ENCODE measurements around the gene LGALSL.
"Not testable (repeated sequence)": the region's sequence is repeated elsewhere in the genome, so short reads cannot be mapped to it uniquely, and the experiment has no call there.

The LGALSL gene

DNA sequence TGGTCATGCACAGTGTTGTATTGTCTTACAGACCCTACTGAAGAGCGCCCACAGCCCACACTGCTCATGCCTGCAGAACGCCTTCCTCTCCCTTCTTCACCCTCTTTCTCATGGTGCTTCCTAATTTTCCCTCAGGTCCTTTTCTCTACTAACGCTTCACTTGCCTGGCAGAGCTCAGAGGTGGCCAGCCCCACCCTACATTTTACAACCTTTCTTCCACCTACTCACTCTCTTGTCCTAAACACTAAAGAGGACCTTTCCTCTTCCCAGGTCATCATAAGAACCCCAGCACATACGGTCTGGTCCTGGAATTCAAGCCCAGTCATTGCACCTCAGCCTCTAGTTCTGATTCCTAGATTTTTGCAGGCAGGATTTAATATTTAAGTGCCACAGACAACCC lies 11.7 kb upstream of the LGALSL start:
- no peak for DNase-seq (ENCODE audit: low read depth in 2 of 3, low spot score in 2 of 3)

- no peak for DNase-seq (ENCODE audit: low read depth in 2 of 3, low spot score in 2 of 3)
These were observed 11.0 kb upstream of the LGALSL start for GRCh38 chr2:64442801-64443429.

DNA sequence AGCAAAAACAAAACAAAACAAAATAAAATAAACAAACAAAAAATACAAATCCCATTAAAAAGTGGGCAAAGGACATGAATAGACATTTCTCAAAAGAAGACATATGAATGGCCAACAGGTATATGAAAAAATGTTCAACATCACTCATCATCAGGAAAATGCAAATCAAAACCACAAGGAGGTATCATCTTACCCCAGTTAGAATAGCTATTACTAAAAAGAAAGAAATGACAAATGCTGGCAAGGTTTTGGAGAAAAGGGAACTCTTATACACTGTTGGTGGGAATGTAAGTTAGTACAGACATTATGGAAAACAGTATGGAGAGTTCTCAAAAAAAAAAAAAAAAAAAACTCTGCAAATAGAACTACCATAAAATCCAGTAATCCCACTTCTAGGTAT lies 8.0 kb upstream of the LGALSL start:
- DNase-seq (ENCODE audit: low read depth in 2 of 3, low spot score in 2 of 3) = not testable (repeated sequence)

- DNase-seq (ENCODE audit: low read depth in 2 of 3, low spot score in 2 of 3) = no peak
These were observed 6.5 kb upstream of the LGALSL start for GRCh38 chr2:64447317-64448040.

DNA sequence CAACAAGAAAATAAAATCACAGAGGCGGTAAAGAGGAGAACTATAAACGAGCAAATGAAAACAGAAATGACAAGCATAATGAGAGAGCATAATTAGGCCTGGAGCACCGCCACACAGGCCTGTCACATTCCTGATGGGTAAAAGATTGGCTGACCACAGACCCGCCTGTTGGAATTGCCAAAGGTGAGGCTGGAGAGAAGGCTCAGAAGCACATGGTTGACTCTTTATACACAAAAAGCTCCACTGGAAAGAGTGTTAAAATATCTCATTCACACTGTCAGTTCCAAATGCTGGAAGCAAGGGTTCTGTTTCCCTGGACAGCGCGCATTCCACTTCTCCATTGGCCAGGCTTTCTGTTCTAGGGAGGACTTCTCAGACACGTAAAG lies 5.9 kb upstream of the LGALSL start:
- DNase-seq (ENCODE audit: low read depth in 2 of 3, low spot score in 2 of 3) = no peak

- no peak for DNase-seq (ENCODE audit: low read depth in 2 of 3, low spot score in 2 of 3)
These were observed 2.9 kb upstream of the LGALSL start for GRCh38 chr2:64451051-64451450.

- DNase-seq (ENCODE audit: low read depth in 2 of 3, low spot score in 2 of 3) = peak in 2 of 3 experiments; percentile 23 to 37
These were observed 697 bp downstream of the LGALSL start for GRCh38 chr2:64454386-64455332.

DNA sequence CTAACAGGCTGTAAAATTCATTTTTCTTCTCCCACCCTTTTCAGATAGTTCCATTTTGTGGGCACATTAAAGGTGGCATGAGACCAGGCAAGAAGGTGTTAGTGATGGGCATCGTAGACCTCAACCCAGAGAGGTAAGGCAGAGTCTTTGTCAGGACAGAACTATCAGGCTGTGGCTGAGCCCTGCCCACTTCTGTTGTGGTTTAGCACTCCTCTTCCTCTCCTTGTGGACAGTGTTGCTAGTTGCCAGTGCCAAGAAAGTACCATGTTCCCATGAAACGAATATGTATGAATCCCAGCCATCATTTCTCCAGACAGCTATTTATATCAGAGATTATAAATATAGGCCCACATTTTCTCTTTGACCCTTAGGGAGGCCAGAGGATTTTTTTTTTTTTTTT lies 1.6 kb downstream of the LGALSL start:
- DNase-seq (ENCODE audit: low read depth in 2 of 3, low spot score in 2 of 3) = no peak

- no peak for DNase-seq (ENCODE audit: low read depth in 2 of 3, low spot score in 2 of 3)
These were observed 2.3 kb downstream of the LGALSL start for GRCh38 chr2:64456293-64456692.

GRCh38 chr2:64457524-64457923 lies 3.6 kb downstream of the LGALSL start:
- DNase-seq (ENCODE audit: low read depth in 2 of 3, low spot score in 2 of 3) = no peak

DNA sequence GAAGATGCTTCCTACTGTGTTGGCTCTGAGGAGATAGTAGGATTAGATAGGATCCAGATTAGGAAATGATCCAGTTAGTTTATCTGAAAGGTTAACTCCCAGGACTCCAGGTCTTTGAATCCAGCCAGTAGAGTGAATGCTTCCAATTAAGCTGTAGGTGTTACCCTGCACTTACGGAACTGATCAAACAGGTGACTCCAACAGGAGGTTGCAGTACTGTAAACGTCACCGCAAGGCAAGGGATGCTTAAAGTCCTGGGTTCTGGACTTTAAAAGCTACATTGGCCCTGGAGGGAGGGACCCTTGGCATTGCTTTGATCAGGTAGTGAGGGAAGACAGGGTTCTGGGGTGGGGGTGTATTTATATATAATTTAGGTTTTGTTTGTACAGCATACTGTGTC lies 5.6 kb downstream of the LGALSL start:
- DNase-seq (ENCODE audit: low read depth in 2 of 3, low spot score in 2 of 3) = no peak

GRCh38 chr2:64460330-64460729 lies 6.4 kb downstream of the LGALSL start:
- DNase-seq (ENCODE audit: low read depth in 2 of 3, low spot score in 2 of 3) = no peak

DNA sequence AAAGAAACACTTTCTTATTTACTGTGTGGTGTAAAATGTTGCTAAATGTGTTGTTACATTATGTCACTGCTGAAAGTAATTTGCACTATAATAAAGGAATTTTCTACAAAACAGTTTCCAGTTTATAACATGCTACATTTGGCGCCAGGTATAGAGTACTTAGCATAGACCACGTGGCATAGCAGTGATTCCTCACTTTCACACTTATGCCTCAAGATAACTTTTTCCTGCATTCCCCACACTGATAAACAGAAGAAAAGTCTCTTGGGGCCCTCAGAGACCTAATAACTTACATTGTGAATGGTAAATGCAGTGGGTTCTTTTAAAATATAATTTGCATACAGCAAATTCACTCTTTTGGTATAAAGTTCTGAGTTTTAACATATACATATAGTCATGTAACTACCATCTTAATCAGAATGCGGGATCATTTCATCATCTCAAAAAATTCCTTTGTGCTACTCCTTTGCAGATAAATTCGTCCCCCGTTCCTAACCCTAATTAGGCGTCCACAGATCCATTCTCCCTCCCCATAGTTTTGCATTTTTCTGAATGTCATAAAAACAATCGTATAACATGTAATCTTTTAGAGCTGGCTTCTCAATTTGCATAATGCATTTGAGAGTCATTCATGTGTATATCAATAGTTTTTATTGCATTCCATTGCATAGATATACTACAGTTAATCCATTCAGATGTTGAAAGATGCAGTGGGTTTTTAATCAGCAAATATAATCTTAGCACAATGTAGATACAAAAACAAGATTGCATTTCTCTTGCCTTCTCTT lies 7.5 kb downstream of the LGALSL start:
- DNase-seq (ENCODE audit: low read depth in 2 of 3, low spot score in 2 of 3) = no peak

- no peak for DNase-seq (ENCODE audit: low read depth in 2 of 3, low spot score in 2 of 3)
These were observed 8.2 kb downstream of the LGALSL start for GRCh38 chr2:64462171-64462570.

DNA sequence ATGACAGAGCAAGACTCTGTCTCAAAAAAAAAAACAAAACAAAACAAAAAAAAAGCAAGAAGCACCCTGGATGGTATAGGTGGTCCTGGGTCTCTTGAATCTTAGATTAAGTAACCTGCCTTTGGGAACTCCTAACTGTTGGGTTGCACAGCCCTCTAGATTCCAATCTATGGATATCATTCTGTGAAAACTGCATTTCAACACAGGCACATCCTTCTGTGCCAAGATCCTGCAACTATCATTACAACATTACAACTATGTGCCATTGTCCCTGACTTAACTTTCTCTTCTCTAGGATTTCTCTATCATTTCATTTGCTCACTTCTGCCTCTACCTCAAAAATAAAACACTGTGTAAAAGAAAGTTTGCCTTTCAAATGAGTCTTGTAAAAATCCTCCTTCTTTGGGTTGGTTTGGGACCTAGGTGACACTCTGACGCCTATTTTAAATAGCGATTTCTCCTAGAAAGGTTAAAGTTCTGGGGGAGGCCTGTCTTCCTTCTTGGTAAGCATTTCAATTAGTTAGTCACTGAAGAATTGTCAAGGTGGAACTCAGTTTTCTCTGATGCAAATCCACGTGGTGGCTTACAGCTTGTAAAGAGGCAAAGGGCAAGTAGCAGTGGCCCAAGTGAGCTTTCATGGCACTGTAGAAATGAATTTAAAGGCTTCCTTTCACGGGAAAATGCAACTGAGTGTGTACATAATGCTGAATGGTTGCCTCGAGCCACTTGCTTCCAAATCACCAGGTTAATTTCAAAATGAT lies 9.2 kb downstream of the LGALSL start:
- no peak for DNase-seq (ENCODE audit: low read depth in 2 of 3, low spot score in 2 of 3)

DNA sequence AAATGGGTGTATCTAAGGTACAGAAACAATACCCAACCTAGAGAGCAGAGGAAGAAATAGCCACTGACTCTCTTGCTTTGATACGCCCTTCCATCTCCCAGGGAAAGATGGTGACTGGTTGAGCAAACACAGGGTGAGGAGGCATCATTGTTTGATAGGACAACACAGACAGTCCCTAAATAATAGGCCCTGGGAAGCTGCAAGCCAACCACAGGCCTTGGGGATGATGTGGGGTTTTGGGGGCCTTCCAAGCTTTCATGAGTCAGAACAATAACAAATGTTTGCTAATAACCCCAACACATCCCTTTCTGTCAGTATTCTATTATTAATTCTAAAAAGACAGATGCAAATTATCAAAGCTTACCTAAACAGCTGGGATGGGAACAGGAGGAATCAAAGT lies 9.8 kb downstream of the LGALSL start:
- DNase-seq (ENCODE audit: low read depth in 2 of 3, low spot score in 2 of 3) = no peak

- no peak for DNase-seq (ENCODE audit: low read depth in 2 of 3, low spot score in 2 of 3)
These were observed 12.6 kb downstream of the LGALSL start for GRCh38 chr2:64466478-64467085.

DNA sequence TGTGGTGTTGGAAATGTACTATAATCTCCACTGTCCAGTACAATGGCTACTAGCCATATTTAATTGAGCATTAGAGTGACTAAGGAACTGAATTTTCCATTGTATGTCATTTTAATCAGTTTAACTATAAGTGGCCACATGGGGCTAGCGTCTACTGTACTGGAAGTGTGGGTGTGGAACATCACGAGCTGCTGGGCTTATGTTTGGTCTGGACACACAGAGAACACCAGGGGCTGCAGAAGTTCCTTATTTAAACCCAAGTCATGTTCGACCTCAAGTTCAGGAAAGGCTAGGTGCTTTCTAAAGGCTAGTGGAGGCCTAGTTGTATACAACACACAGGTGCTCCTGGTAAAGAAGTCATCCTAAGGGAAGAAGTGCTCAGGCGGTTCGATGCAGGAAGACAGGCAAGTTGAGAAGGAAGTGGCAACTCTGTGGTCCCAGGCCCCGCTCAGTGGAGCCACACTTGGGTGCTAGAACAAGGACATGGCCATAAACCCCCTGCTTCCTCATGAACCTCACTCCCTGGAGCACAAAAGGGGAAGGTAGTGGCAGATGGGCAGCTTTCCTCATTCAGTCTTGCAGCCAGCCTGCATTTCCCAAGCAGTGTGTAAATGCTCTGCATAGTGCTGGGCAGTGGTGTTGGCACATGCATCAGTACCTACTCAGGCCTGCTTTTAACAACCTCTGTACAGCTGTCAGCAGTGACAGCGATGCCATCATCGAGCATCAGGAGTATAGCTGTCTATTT lies 13.3 kb downstream of the LGALSL start:
- no peak for DNase-seq (ENCODE audit: low read depth in 2 of 3, low spot score in 2 of 3)

DNA sequence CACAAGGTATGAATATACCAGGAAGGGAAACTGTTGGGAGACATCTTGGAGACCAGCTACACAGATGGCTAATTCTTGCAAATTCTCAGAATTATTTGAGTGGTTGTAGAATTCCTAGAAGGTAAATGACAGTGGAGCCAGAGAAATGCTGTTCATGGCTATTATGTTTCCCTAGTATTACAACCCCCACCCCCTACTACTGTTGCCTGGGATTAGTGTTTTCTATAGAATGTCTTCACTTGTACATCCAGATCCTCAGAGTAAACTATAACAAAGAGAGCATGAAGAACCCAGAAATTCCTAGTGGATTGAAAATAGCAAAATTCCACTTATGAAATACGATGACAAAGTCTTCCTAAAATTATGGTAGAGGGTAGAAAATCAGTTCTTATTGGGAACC lies 15.3 kb downstream of the LGALSL start:
- DNase-seq (ENCODE audit: low read depth in 2 of 3, low spot score in 2 of 3) = no peak

Data from activated CD8-positive, alpha-beta memory T cell treated with anti-CD3 and anti-CD28 coated beads for 48 hours (primary cell).